ENCODE data around the gene HOXB9.
A peak's percentile ranks its signal among the peaks of the same experiment; 100 is the strongest.

DNA sequence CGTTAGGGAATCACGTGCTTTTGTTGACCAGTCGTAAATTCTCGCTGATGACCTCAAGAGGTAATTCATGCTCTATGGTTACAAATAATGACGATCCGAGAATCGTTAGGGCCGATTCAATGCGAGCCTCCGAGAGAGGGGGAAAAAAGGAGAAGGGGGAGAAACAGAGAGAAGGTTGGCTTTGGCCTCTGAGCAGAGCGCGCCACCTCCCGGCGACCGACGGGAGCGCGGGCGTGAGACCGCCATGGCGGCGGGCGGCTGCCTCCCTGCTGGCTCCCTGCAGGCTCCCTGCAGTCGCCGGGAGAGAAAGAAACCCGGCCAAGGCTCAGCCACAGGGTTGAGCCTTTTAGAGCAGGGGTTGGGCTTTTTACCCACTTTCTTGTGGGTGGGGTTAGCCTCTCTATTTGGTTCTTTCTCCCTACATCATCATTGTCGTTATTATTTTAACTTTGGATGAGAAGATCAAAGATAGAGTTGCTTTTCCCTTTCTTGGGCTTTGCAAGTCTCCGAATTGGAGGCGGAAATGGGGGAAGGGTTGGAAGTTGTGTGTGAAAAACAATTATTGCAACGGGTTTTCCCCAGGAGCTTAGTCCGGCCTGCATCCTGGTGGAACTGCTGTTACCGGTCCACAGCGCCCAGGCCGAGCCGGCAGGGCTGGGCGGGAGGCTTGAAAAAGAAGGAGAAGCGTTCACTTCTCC, 32.2 kb downstream of the HOXB9 start:
- TF ChIP-seq, protein P1, sequence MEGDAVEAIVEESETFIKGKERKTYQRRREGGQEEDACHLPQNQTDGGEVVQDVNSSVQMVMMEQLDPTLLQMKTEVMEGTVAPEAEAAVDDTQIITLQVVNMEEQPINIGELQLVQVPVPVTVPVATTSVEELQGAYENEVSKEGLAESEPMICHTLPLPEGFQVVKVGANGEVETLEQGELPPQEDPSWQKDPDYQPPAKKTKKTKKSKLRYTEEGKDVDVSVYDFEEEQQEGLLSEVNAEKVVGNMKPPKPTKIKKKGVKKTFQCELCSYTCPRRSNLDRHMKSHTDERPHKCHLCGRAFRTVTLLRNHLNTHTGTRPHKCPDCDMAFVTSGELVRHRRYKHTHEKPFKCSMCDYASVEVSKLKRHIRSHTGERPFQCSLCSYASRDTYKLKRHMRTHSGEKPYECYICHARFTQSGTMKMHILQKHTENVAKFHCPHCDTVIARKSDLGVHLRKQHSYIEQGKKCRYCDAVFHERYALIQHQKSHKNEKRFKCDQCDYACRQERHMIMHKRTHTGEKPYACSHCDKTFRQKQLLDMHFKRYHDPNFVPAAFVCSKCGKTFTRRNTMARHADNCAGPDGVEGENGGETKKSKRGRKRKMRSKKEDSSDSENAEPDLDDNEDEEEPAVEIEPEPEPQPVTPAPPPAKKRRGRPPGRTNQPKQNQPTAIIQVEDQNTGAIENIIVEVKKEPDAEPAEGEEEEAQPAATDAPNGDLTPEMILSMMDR (IDR thresholded peaks at IDR 0.05) = peak; percentile 88 to 94 (median 92)
- peak; percentile 22 to 27 for TF ChIP-seq POLR2A (IDR thresholded peaks at IDR 0.05)
